Measurements from ENCODE around the gene INO80C.

- TF ChIP-seq CTCF (IDR thresholded peaks at IDR 0.05; ENCODE audit: insufficient read depth, low read depth, low read length) (no peak), EZH2 (IDR thresholded peaks at IDR 0.05; ENCODE audit: insufficient read depth, low read length) (no peak)
Observed at GRCh38 chr18:35525795-35526494, 28.2 kb upstream of the INO80C start.

Measured in astrocyte (in vitro differentiated cells and primary cell).